Small intestine (tissue), 7 donors: ENCODE results near the gene C19orf81. TPM values are rescaled to one million over a fixed set of nuclear protein-coding genes. Genes with fewer than 3 reads are reported as not detected.
A peak's percentile ranks its signal among the peaks of the same experiment; 100 is the strongest.
"Not testable (repeated sequence)": the region's sequence is repeated elsewhere in the genome, so short reads cannot be mapped to it uniquely, and the experiment has no call there.

Source experiments
- DNase-seq, 2 donors: peaks; one replicate each; pipeline versions ENCODE4 v3.0.0 to v3.0.0-alpha.2; 2013
- FAIRE-seq: peaks from 2 replicates; lab custom pipeline; 2012; peaks lifted over from hg19 to GRCh38; lab: Jason Lieb, UNC
- H3K27ac ChIP-seq, 3 donors: one replicate each; pipeline ENCODE4 v1.5.1; 2013; ENCODE audit warnings: low read length in 2 of 3, mild to moderate bottlenecking in 2 of 3, control low read depth in 1 of 3, inconsistent platforms in 1 of 3, low read depth in 1 of 3, moderate library complexity in 1 of 3
- H3K27me3 ChIP-seq, 3 donors: one replicate each; pipeline ENCODE4 v1.6.1; 2013; ENCODE audit warnings: low read length in 3 of 3, inconsistent platforms in 1 of 3; ENCODE audit not compliant: control insufficient read depth in 3 of 3, insufficient read depth in 3 of 3
- H3K36me3 ChIP-seq, 3 donors: one replicate each; pipeline ENCODE4 v1.6.1; 2013; ENCODE audit warnings: low read length in 3 of 3, inconsistent platforms in 1 of 3, low read depth in 1 of 3, mild to moderate bottlenecking in 1 of 3, moderate library complexity in 1 of 3; ENCODE audit not compliant: control insufficient read depth in 3 of 3, insufficient read depth in 2 of 3
- H3K4me1 ChIP-seq, 3 donors: one replicate each; pipeline ENCODE4 v1.6.1; 2013; ENCODE audit warnings: low read length in 2 of 3, inconsistent platforms in 1 of 3, low read depth in 1 of 3, mild to moderate bottlenecking in 1 of 3, moderate library complexity in 1 of 3; ENCODE audit not compliant: control insufficient read depth in 3 of 3, insufficient read depth in 2 of 3
- H3K4me3 ChIP-seq, 3 donors: one replicate each; pipeline ENCODE4 v1.5.1; 2013; ENCODE audit warnings: low read length in 3 of 3, control low read depth in 1 of 3, inconsistent platforms in 1 of 3, low read depth in 1 of 3, mild to moderate bottlenecking in 1 of 3, moderate library complexity in 1 of 3
- H3K9me3 ChIP-seq, 2 donors: one replicate each; pipeline ENCODE4 v1.6.1; 2013; ENCODE audit warnings: low read depth in 1 of 2, low read length in 1 of 2; ENCODE audit not compliant: control insufficient read depth in 2 of 2, insufficient read depth in 1 of 2
- WGBS, 3 donors: extraction: QIAGEN DNeasy Blood & Tissue Kit; methylation state at CpG; one replicate each; pipeline ENCODE4 v1.1.7; 2013; 5-methylcytosine and 5-hydroxymethylcytosine counted together
- polyA plus RNA-seq, 4 donors: library from polyadenylated mRNA; stranded (reverse) in 3 of 4; unstranded in 1 of 4; fragments of 200-250 nt in 3 of 4; fragments of 120-200 nt in 1 of 4; gene quantifications; one replicate each; pipeline versions ENCODE4 v1.2.1 to v1.2.3, GENCODE V29; 2013
- donor health status: healthy with polysubstance abuse.
- donor health status: control.
- donor health status: control.
- donor health status: Bipolar disorder and iron deficiency.
- donor health status: healthy.

Gene C19orf81
- polyA plus RNA-seq, 4 donors, result 0.19 TPM; not detected in 3

- DNase-seq (no peak), FAIRE-seq (no peak)
- H3K36me3 ChIP-seq, result no peaks in the 10 kb centered on the region
- no peak overlapping the region for H3K4me3 ChIP-seq
- 70 to 84% (median 84%) methylated on average over 20 of the region's 20 CpGs for WGBS, 3 donors
- H3K27me3 ChIP-seq, result peaks cover 0 to 15% (median 0%) of the 10 kb centered on the region in 3 donors
- no peak overlapping the region for H3K27ac ChIP-seq
- peaks cover 0 to 16% of the 10 kb centered on the region in 2 donors for H3K9me3 ChIP-seq
- no peaks in the 10 kb centered on the region for H3K4me1 ChIP-seq
Observed at GRCh38 chr19:50607388-50607787, 41.9 kb upstream of the C19orf81 start.

GRCh38 chr19:50607874-50608785 lies 41.1 kb upstream of the C19orf81 start:
- Histone ChIP-seq H3K27me3 (peaks cover 0 to 15% (median 0%) of the 10 kb centered on the region in 3 donors), H3K4me3 (no peak overlapping the region), H3K4me1 (no peaks in the 10 kb centered on the region), H3K36me3 (no peaks in the 10 kb centered on the region), H3K27ac (no peak overlapping the region), H3K9me3 (peaks cover 0 to 16% of the 10 kb centered on the region in 2 donors)
- 16 to 32% (median 31%) methylated on average over 54 to 56 of the region's 56 CpGs for WGBS, 3 donors
- no peak for FAIRE-seq
- peak; percentile 11 to 60 for DNase-seq

- not testable (repeated sequence) for FAIRE-seq, H3K9me3 ChIP-seq, H3K4me1 ChIP-seq, H3K27ac ChIP-seq, H3K27me3 ChIP-seq, H3K4me3 ChIP-seq, H3K36me3 ChIP-seq, DNase-seq
- 77 to 82% (median 78%) methylated on average over 10 to 11 of the region's 11 CpGs for WGBS, 3 donors
Observed at GRCh38 chr19:50612504-50613404, 36.5 kb upstream of the C19orf81 start.

GRCh38 chr19:50618379-50618778 lies 30.9 kb upstream of the C19orf81 start:
- not testable (repeated sequence) for H3K4me1 ChIP-seq, H3K27ac ChIP-seq, DNase-seq, H3K27me3 ChIP-seq, H3K4me3 ChIP-seq, FAIRE-seq, H3K9me3 ChIP-seq, H3K36me3 ChIP-seq
- WGBS, 3 donors, result 77 to 92% (median 87%) methylated on average over 4 of the region's 5 CpGs

GRCh38 chr19:50619184-50619583 lies 30.1 kb upstream of the C19orf81 start:
- not testable (repeated sequence) for H3K27me3 ChIP-seq, H3K36me3 ChIP-seq, H3K4me3 ChIP-seq, H3K27ac ChIP-seq, DNase-seq, H3K4me1 ChIP-seq, H3K9me3 ChIP-seq, FAIRE-seq
- 73 to 80% (median 76%) methylated on average over 5 of the region's 5 CpGs for WGBS, 3 donors

- not testable (repeated sequence) for H3K9me3 ChIP-seq, H3K4me3 ChIP-seq, H3K4me1 ChIP-seq, FAIRE-seq, H3K27ac ChIP-seq, H3K36me3 ChIP-seq, H3K27me3 ChIP-seq, DNase-seq
- 44 to 80% (median 80%) methylated on average over 1 to 4 of the region's 5 CpGs for WGBS, 3 donors
Observed at GRCh38 chr19:50620394-50620906, 28.8 kb upstream of the C19orf81 start.

- Histone ChIP-seq H3K9me3 (no peaks in the 10 kb centered on the region), H3K36me3 (no peaks in the 10 kb centered on the region), H3K27ac (no peak overlapping the region), H3K4me3 (no peak overlapping the region), H3K4me1 (no peaks in the 10 kb centered on the region), H3K27me3 (peaks cover 0 to 3% (median 0%) of the 10 kb centered on the region in 3 donors)
- FAIRE-seq, result no peak
- DNase-seq, result no peak
- WGBS, 3 donors, result 90 to 91% (median 90%) methylated on average over 41 to 44 of the region's 44 CpGs
Observed at GRCh38 chr19:50624949-50625600, 24.2 kb upstream of the C19orf81 start.

GRCh38 chr19:50626011-50626410 lies 23.2 kb upstream of the C19orf81 start:
- H3K4me1 ChIP-seq, result no peaks in the 10 kb centered on the region
- no peak overlapping the region for H3K27ac ChIP-seq
- WGBS, 3 donors, result 70 to 71% (median 71%) methylated on average over 4 of the region's 4 CpGs
- H3K36me3 ChIP-seq, result no peaks in the 10 kb centered on the region
- H3K9me3 ChIP-seq, result no peaks in the 10 kb centered on the region
- H3K27me3 ChIP-seq, result peaks cover 0 to 3% (median 0%) of the 10 kb centered on the region in 3 donors
- H3K4me3 ChIP-seq, result no peak overlapping the region
- DNase-seq, result no peak
- no peak for FAIRE-seq
